Stimulated activated CD4-positive, alpha-beta T cell treated with anti-CD3 and anti-CD28 coated beads, Interleukin-1b, Interleukin-23, amount 100 ng/mL, for 48 hours (primary cell): ENCODE data around the gene LDHD.
A peak's percentile ranks its signal among the peaks of the same experiment; 100 is the strongest.
"Not testable (repeated sequence)": the region's sequence is repeated elsewhere in the genome, so short reads cannot be mapped to it uniquely, and the experiment has no call there.

Experiments used
- DNase-seq: peaks from one replicate; pipeline ENCODE4 v3.0.0-alpha.2; 2020

Gene LDHD

DNA sequence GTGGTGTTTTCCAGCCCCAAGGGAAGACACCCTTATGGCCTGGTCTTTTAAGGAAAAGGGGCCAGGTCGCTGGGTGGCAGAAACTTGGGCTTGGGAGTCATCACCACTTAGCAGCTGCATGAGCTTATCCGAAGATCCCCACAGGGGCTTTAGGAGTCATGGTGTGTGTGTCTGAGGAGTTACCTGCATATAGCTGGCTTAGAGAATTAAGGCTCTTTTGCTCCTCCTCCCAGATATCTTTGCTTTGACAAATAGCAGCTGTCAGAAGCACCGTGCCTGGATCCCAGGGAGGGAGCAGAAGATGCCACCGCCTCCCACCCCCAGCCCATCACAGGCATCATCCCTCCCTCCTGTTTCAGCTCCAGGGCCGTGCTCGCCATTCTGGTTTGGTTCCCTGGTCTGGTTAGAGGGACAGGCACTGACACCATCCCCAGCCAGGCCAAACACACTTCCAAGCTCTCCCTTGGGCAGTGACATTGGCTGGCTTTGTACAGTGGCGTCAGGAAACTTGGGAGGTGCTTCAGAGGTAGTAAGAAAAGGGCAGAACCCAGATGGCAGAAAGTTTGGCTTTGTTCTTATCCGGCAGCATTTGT is 17.4 kb downstream of the LDHD start:
- DNase-seq: no peak

GRCh38 chr16:75097941-75098901 is 18.4 kb downstream of the LDHD start:
- peak; percentile 87 for DNase-seq

- DNase-seq: no peak
Measured at GRCh38 chr16:75097191-75097761, 19.3 kb downstream of the LDHD start.

GRCh38 chr16:75096656-75097055 is 19.9 kb downstream of the LDHD start:
- DNase-seq: no peak

DNA sequence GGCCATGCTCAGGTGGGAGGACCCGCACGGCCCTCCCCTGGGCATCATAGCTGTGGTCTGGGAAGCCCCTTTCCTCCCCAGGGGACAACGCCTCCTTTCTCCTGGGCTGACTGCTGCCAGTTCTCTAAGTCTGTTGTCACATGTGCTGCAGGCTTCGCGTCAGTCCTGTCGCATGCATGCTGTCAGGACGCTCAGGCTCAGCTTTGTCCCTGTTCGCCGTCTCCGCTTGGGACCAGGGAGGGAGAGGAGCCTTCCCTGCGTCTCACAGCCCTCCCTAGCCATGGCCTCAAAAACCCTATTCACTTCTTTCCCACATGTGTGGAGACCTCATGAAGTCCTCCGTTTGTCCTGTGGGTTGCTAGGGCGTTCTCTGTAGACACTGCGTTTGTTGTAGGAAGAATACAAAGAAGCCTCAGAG is 21.4 kb downstream of the LDHD start:
- DNase-seq: no peak

- no peak for DNase-seq
Measured at GRCh38 chr16:75093598-75094540, 22.7 kb downstream of the LDHD start.

DNA sequence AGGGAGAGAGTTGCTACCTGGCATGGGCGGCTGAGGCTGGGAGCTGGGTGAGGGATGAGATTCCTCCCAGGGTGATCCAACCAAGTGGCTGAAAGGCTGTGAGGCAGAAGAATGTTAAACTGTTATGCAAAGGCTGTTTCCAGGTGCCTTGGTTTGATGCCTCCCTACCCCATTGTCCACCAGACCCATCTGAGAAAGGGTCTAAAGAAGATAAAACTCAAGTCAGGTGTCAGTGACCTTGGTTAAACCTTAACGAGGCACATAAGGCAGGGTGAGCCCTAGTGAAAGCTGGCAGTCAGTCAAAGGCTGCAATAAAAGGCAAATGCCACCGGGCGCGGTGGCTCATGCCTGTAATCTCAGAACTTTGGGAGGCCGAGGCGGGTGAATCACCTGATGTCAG is 23.8 kb downstream of the LDHD start:
- no peak for DNase-seq

DNA sequence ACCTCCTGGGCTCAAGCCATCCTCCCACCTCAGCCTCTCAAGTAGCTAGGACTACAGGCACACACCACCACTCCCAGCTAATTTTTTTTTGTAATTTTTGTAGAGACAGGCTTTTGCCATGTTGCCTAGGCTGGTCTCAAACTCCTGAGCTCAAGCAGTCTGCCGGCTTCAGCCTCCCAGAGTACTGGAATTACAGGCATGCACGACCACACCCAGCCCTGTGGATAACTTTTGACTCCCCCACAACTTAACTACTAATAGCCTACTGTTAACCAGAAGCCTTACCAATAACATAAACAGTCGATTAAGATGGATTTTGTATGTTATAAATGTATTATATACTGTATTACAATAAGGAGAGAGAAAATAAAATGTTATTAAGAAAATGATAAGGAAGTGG is 25.0 kb downstream of the LDHD start:
- DNase-seq: not testable (repeated sequence)

DNA sequence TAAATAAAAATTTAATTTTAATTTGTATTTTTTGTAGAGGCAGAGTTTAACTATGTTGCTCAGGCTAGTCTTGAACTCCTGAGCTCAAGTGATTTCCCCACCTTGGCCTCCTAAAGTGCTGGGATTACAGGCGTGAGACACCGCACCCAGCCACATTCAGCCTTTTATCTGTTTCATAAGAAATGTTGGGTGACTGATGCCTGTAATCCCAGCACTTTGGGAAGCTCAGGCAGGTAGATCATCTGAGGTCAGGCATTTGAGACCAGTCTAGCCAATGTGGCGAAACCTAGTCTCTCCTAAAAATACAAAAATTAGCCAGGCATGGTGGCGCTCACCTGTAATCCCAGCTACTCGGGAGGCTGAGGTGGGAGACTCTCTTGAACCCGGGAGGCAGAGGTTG is 25.7 kb downstream of the LDHD start:
- DNase-seq: not testable (repeated sequence)

DNA sequence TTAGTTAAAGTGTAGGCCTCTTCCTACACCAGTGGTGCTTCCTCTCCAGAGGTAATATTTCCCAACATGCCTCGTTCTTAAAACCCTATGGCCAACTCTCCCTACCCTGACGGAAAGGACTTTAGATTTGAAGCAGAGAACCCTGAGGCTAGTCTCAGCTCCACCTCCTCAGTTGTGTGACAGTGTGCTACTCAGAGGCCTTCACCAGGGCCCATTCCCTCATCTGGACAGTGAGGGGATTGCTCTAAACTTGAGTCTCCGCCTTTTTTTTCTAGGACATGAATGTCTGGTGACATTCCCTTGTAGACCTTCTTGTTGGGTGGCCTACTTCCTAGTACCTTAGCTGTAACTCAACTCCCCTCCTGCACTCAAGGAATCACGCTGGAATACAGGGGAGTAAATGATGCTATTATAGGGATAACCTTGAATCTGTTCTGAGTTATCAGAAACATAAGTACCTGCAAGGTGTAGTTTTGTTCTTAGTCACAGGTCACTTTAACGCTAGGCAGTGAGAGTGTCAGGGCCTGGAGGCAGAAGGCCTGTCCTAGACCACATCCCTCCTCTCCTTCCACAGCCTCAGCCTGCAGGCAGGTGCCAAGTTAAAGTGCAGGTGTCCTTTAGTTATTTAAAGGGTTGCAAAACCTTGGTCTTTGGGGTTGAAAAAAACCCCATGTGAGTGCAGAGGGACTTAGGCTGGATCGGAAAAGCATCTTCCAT is 26.9 kb downstream of the LDHD start:
- no peak for DNase-seq

- DNase-seq: no peak
Measured at GRCh38 chr16:75088934-75089333, 27.6 kb downstream of the LDHD start.

- no peak for DNase-seq
Measured at GRCh38 chr16:75088216-75088615, 28.4 kb downstream of the LDHD start.

GRCh38 chr16:75087375-75087979 is 29.1 kb downstream of the LDHD start:
- no peak for DNase-seq

GRCh38 chr16:75086688-75087374 is 29.7 kb downstream of the LDHD start:
- no peak for DNase-seq

DNA sequence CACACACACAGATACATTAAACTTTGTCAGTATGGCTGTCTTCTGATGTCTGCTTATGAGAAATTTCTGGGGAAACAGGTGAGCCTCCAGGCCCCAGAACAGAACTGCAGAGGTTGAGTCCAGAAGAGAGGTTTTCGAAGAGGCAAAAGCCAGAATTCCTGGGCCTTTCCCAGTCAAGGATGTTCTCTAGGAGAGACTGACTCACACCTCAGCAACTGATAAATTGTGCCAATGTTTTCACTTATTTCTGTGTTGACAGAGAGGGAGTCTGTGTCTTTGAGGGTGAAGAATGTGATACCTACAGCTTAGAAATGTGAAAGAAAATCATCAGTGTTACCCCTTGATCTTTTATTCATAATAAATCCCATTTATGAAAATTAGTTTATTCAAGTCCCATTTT is 30.3 kb downstream of the LDHD start:
- no peak for DNase-seq

DNA sequence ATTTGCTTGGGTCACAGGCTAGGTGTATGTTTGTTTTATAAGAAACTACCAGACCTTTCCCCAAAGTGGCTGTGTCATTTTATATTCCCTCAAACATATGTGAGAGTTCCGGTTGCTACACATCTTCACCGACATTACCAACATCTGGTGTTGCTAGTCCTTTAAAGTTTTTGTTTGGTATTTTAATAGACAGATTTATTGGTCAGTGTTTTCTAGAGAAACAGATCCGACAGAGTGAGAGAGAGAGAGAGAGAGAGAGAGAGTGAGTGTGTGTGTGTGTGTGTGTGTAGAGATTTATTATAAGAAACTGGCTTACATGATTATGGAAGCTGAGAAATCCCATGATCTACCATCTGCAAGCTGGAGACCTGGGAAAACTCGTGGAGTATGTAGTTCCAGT is 31.0 kb downstream of the LDHD start:
- no peak for DNase-seq

DNA sequence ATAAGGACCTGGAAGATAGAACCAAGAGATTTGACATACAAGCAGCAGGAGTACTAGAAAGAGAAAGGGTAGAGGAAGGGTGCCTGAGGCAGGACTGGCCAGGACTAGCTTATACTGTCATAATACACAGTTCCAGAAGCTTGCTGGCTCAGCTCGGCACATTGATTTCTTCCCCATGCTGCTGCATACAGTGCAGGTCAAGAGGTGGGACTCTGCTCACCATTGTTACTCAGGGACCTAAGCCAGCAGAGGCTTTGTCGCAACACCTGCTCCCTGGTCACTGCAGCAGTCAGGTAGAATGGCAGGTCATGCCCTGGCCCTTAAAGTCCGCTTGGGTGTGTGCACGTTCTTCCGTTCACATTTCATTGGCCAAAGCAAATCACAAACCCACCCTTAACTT is 32.8 kb downstream of the LDHD start:
- DNase-seq: no peak

DNA sequence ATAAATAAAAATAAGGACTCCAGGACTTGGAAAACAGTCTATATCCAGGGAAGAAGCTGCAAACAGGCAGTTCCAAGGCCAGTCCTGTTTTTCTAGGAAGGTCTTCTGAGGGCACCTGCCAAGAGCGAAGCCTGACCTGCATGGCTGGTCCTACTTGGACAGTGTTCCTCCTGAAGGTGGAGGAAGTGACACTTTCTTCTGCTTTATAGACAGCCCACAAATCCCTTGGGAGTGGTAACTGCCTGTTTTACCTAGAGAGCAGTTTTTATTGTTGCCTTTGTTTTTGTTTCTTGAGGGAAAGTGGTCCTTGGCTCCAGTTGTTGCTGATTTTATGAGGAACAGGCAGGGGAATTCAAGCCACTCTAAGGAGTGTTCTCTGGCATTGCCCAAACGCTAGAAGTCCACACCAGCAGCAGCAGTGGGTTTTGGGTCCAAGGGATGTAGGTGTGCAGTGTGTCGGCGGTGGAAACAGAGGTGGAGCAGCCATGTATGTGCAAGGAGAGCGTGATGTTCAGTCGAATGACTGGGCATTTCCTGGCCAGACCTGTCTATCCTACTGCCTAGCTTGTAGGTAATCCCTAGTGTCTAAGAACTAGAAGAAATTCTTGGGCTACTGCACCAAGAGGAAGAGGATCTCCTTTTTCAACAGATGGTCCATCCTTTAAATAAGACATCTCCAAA is 35.3 kb downstream of the LDHD start:
- no peak for DNase-seq

DNA sequence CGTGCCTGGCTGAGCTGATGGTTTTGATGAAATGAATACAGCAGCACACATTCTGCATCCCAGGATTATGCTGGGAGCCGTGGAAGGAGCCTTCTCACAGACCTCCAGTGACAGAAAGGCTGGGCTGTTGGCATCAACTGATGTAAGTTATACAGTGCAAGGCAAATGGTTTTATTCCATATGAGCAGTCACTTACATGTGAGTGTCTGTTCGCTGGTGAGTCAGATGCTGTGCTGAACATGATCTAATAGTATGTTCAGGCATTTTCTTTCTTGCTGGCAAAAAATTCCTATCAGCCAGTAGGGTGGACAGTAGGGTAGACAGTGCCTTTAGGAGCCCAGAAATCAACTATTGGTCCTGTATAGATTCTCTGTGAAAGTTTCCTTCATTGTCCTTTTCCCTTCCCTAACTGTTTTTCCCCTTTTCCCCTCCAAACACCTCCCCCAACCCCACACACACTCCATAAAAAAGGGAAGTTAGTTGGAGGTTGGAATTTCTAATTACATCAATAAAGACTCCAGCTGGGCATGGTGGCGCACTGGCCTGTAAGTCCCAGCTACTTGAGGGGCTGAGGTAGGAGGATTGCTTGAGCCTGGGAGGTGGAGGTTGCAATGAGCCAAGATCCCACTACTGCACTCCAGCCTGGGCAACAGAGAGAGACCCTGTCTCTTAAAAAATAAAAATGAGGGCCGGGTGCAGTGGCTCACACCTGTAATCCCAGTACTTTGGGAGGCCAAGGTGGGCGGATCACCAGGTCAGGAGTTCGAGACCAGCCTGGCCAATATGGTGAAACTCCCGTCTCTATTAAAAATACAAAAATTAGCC is 36.2 kb downstream of the LDHD start:
- DNase-seq: no peak
